Globus pallidus (tissue), 1 donor: ENCODE measurements around the gene MYO1H.

ENCODE experiments used
- DNase-seq: peaks from one replicate; pipeline ENCODE4 v3.0.0-alpha.2; 2015; ENCODE audit warnings: low spot score

MYO1H gene

GRCh38 chr12:109475121-109475520 lies 127.4 kb downstream of the MYO1H start:
- DNase-seq, result no peak

- DNase-seq, result no peak
These were observed 128.5 kb downstream of the MYO1H start for GRCh38 chr12:109475993-109476806.

- no peak for DNase-seq
These were observed 129.1 kb downstream of the MYO1H start for GRCh38 chr12:109476807-109477184.

GRCh38 chr12:109477185-109477962 lies 129.7 kb downstream of the MYO1H start, which contains the start of the genes KCTD10 and UBE3B:
KCTD10 (minus strand) TSS chr12:109477300; CDS start chr12:109477262, 38 bp downstream.
UBE3B (plus strand) TSS chr12:109477634; CDS start chr12:109483552, 5,918 bp downstream.
- DNase-seq, result peak; percentile 87

- no peak for DNase-seq
These were observed 130.2 kb downstream of the MYO1H start for GRCh38 chr12:109477963-109478315.

- DNase-seq, result no peak
These were observed 132.1 kb downstream of the MYO1H start for GRCh38 chr12:109479761-109480160.

GRCh38 chr12:109480356-109480755 lies 132.7 kb downstream of the MYO1H start:
- DNase-seq, result no peak

- no peak for DNase-seq
These were observed 134.2 kb downstream of the MYO1H start for GRCh38 chr12:109481863-109482262.

GRCh38 chr12:109482491-109482890 lies 134.8 kb downstream of the MYO1H start:
- no peak for DNase-seq

GRCh38 chr12:109482894-109483293 lies 135.2 kb downstream of the MYO1H start:
- DNase-seq, result no peak

GRCh38 chr12:109483346-109483745 lies 135.6 kb downstream of the MYO1H start:
- DNase-seq, result no peak

- no peak for DNase-seq
These were observed 137.5 kb downstream of the MYO1H start for GRCh38 chr12:109485201-109485600.

GRCh38 chr12:109487181-109488050 lies 139.7 kb downstream of the MYO1H start:
- DNase-seq, result no peak

- no peak for DNase-seq
These were observed 140.5 kb downstream of the MYO1H start for GRCh38 chr12:109488051-109488665.

- DNase-seq, result no peak
These were observed 141.6 kb downstream of the MYO1H start for GRCh38 chr12:109489016-109489954.

- no peak for DNase-seq
These were observed 142.4 kb downstream of the MYO1H start for GRCh38 chr12:109489955-109490565.

- DNase-seq, result no peak
These were observed 144.0 kb downstream of the MYO1H start for GRCh38 chr12:109491671-109492070.

GRCh38 chr12:109492371-109492770 lies 144.7 kb downstream of the MYO1H start:
- no peak for DNase-seq

GRCh38 chr12:109493090-109493489 lies 145.4 kb downstream of the MYO1H start:
- DNase-seq, result no peak

- DNase-seq, result no peak
These were observed 146.2 kb downstream of the MYO1H start for GRCh38 chr12:109493938-109494337.
